Activated CD4-positive, CD25-positive, alpha-beta regulatory T cell (primary cell): ENCODE measurements around the gene MYD88.

Experiments used
- DNase-seq, 4 experiments: peaks; one replicate each; lab custom pipeline; 2025; lab: John Stamatoyannopoulos, UW

Gene MYD88

DNA sequence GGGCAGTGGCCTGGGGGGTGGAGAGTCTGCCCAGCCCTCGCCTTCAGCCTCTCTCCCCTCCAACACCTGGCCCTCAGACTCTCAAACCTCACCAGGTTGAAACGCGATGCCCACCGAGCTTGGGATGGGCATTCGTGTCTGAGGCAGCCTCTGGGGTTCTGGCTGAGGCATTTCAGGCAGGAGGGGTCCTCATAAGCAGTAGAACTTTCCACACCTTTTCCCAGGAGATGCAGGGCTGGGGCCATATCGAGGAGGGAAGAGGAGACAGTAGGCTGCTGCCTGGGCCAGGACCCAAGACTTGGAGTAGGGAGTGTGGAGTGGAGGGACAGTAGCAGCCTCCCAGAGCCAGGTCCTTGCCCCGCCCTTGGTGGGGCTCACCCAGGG lies 26.1 kb upstream of the MYD88 start:
- DNase-seq: no peak

DNA sequence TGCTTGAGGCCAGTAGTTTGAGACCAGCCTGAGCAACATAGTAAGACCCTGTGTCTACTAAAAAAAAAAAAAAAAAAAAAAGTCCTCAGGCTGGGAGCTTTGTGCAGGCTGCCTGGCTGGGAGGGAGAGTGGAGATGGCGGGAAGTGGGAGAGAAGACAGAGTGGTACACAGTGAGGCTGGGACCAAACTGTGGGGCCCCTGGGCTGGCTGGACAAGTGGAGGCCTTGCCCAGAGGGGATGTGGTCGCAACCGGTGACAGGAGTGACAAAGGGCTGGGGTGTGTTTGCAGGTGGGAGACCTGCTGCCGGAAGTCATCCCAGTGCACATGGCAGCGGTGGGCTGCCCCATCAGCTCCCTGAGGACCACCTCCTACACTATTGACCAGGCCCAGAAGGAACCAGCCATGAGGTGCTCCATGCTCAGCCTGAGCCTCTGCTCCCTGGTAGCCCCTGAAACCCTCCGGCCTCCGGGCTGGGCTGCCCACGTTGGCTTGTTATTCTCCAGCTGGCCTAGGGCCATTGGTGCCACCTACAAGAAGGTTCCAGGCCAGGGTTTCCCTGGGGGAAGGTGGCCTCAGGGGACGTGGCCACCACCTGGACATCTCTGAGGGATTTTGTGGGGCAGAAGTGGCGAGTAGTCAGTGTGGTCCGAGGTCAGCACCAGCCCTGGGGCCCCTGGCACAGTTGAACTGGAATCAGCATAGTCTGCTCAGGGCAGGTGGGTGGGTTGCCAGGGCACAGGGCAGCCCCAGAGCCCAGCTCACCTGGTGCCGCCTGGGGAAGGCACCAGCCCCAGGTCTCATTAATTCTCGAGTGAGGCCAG lies 24.2 kb upstream of the MYD88 start:
- no peak for DNase-seq

DNA sequence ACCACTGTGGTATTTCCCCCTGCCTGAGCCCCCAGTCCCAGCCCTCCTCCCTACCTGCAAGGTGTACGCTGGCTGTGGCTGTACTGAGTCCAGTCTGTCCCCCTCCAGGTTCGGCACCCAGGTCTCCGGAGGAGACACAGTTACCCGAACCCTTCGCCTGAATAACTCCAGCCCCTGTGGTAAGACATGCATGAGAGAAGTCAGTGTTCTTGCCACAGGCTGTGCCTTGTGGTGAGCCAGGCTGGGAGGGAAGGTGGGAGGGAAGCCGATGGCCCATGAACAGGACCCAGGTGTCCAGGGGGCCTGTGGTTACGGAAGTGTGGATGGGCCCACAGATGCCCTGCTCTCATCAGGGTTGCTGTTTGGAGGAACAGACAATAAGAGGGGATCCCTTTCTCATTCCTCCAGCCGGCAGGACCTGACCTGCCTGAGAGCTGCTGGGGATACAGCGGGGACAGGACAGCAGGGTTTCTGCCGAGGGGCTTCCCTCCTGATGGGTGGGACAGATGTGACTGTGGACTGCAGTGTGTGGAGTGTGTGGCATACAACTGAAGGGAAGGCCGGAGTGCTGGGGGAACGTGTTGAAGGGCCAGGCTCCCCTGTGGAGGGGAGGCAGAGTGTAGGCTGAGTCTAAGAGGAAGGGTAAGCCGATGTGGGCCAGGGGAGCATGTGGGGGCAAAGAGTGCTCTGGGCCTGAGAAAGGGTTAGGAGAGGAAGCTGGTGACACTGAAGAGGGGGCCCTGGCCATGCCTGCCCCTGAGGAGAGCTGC lies 23.4 kb upstream of the MYD88 start:
- DNase-seq: no peak

DNA sequence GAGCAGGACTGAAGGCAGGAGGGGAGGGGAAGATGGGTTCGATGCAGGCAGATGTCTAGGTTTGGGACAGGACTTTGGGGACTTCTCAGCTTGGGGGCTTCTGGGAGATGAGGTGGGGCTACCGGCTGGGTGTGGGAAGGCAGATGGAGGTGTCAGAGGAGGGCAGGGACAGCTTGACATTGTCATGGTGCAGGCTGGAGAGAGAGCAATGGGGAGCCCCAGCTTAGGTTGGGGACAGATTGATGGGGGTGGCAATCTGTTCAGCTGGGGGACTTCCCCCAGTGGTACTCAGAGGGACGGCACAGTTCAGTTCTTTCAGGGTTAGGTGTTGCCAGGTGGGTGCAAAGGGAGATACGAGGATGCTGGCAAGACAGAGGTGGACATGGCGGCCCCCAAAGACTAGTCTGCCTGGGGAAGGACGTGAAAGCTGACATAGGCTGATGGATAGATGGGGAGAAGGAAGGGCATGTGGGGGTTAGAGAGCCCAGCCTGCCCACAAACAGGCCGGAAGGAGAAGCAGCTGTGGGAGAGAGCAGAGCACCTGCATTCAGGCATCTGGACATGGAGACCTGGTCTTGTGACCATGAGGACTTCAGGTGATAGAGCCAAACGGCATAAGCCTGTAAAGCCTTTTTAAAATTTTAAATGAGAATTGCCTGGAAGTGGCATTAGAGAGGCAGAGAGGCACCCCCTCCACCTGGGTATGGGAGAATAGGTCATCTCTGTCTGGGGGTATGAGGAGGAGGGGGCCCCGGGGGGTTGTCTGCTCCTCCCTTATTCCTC lies 22.6 kb upstream of the MYD88 start:
- DNase-seq: no peak

DNA sequence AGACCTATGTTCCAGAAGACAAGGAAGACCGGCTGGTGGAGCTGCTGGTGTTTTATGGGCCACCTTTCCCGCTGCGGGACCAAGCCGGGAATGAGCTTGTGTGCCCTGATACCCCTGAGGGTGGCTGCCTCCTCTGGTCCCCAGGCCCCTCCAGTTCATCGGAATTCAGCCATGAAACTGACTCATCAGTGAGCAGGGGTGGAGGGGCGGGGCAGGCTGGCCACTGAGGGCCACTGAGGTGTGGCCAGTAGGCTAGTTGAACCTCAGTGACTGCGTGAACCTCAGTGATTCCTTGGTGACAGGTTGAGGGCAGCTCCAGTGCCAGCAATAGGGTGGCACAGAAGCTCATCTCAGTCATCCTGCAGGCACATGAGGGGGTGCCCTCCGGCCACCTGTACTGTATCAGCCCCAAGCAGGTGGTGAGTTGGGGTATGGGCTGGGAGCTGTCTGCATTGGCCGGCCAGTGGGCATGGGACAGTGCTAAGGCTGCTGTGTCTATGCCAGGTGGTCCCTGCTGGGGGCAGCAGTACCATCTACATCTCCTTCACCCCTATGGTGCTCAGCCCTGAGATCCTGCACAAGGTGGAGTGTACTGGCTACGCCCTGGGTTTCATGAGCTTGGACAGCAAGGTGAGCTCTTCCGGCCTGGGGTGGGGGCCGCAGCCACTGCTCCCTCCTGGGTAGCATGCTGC lies 21.8 kb upstream of the MYD88 start:
- DNase-seq: no peak

DNA sequence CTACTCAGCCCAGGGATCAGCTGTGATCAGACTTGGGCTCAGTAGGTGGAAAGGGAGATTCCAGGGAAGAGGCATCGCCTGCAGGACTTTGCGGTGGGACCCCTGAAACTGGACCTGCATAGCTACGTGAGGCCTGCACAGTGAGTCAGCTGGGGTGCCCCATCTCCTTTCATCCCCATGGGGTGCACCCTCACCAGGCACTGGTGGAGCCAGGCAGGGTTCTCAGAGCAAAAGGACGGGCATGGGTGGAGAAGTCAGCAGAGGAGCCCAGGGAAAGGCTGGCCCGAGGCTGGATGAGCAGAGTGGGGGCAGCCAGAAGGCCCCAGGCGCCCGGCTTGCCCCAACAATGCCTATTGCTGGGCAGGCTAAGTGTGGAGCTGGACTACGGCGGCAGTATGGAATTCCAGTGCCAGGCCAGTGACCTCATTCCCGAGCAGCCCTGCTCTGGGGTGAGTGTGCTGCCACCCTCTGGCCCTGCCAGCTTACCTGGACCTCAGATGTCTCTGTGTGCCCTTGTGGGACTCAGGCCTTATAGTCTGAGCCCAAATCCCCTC lies 21.2 kb upstream of the MYD88 start:
- DNase-seq: no peak

DNA sequence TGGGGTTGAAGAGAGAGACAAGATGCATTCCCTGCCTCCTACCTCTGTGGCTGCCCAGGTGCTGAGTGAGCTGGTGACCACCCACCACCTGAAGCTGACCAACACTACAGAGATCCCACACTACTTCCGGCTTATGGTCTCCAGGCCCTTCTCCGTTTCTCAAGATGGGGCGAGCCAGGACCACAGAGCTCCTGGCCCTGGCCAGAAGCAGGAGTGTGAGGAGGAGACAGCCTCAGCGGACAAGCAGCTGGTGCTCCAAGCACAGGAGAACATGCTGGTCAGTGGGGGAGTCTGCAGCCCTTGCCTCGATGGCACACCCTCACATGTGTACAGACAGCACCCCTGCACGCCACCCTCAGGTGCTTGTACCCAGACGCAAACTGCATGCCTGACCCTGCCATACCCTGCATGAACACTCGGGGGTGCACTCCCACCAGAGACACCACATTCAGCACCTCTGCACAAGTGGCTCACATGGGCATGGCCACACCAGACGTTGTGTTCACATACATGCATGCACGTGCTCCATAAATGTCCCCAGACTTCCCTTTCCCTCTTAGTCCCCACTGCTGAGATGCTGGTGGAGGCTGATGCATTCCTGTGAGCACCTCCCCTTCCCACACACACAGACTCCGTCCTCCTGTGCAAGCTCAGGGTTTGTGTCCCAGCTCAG lies 20.6 kb upstream of the MYD88 start:
- DNase-seq: peak; percentile 47 to 51 (median 49)

- no peak for DNase-seq
These were observed 19.8 kb upstream of the MYD88 start for GRCh38 chr3:38118421-38119247.

- DNase-seq: no peak
These were observed 19.3 kb upstream of the MYD88 start for GRCh38 chr3:38119248-38119544.

DNA sequence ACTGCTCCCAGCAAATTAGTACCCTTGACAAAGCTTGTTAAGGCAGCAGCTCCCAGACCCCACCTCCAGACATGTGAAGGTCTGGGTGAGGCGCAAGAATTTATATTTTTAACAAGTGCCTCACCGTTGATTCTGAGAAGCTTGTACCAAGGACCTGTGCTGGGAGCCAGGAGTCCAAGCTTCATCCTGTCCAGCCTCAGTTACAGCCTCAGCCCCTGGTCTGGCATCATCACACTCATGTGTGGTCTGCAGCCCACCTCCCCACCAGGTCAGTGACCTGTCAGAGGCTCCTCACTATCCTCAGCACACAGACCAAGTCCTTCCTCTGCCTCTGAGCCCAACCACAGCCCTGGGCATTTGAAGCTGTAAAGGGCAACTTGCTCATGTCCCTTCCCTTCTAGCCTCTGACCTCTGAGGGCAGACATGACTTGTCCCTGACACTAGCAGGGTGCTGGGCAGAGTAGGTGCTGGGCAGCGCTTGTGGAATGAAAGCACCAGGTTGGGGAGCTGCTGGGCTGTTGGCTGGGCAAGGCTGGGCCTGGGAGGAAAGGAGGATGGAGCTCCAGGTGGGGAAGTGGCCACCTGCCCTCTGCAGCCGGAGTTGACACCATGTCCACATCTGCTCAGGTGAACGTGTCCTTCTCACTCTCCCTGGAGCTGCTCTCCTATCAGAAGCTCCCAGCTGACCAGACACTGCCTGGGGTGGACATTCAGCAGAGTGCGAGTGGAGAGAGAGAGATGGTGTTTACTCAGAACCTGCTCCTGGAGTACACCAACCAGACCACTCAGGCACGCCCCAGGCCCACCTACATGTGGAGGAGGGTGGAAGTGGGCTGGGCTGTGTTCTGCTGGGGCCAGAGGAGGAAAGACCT lies 18.4 kb upstream of the MYD88 start:
- no peak for DNase-seq

GRCh38 chr3:38120693-38121450 lies 17.6 kb upstream of the MYD88 start:
- DNase-seq: no peak

DNA sequence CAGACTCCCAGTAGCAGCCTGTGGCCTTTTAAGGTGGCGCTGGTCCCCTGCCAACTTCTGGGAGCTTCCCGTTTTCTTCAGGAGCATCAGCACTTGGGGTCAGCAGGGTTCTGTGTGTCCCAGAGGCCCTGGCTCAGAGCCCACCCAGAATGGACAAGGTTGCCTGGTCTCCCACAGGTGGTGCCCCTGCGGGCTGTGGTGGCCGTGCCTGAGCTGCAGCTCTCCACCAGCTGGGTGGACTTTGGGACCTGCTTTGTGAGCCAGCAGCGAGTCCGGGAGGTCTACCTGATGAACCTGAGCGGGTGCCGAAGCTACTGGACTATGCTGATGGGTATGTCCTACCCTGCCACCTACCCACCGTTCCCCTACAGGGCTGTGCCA lies 17.0 kb upstream of the MYD88 start:
- DNase-seq: no peak

DNA sequence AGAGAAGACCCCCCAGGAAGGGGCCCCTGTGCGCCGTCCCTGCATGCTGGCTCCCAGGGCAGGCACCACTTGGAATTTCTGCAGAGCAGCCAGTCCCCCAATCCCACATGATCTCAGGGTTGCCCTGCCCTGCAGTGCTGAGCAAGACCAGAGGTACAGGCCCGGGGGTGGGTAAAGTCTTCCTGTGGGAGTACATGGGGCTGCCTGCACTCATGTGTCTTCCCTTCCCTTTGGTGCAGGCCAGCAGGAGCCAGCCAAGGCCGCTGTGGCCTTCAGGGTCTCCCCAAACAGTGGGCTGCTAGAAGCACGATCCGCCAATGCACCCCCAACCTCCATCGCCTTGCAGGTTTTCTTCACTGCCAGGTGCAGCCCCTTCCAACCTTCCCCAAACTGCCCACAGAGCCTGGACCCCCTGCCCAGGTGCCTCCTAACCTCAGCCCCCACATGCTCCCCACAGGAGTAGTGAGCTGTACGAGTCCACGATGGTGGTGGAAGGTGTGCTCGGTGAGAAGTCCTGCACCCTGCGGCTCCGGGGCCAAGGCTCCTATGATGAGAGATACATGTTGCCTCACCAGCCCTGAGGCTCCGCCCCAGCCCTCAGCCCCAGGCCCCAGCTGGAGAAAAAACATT lies 16.5 kb upstream of the MYD88 start:
- DNase-seq: no peak

GRCh38 chr3:38122712-38123290 lies 15.7 kb upstream of the MYD88 start:
- no peak for DNase-seq

- DNase-seq: no peak
These were observed 13.9 kb upstream of the MYD88 start for GRCh38 chr3:38124324-38125122.

DNA sequence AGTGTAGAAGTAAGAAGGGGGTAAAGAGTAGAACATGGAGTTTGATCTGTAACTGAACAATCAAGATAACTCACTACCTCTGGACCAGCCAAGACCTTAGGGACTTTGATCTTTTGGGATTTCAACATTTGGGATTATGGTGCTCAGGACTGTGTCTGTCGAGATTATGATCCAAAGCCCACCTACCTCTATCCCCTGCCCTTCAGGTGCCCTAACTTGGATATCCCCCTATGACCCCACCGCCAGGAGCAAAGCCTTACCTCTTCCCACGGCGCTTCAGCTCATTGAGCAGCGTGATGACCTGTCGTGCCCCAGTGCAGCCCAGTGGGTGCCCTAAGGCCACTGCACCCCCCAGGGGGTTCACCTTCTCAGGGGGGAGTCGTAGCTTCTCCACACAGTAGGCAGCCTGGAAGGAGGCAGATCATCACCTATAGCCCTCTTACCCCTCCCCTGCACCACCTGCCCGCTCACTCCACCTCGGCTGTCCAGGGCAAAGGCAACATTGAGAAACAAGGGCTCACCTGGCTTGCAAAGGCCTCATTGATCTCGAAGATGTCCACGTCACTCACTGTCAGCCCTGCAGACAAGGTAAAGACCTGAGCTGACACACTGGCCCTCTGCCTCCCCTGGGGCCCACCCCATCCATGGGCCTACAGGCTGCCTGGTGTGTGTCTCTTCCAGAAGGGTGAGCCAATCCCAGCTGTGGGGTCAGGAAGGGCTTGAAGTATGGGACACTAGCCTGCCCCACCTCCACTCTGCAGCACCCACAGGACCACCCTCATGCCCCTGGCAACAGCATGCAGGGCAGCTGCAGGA lies 12.9 kb upstream of the MYD88 start:
- DNase-seq: no peak
